HT-29 (cell line): ENCODE results near the gene CHRD. TPM values are rescaled to one million over a fixed set of nuclear protein-coding genes. Genes with fewer than 3 reads are reported as not detected.
"Not testable (repeated sequence)": the region's sequence is repeated elsewhere in the genome, so short reads cannot be mapped to it uniquely, and the experiment has no call there.

Source experiments
- DNase-seq: peaks from one replicate; pipeline ENCODE4 v3.0.0-alpha.2; 2015; ENCODE audit warnings: low spot score
- total RNA-seq: library from RNA; depleted of rRNA; stranded (reverse); fragments of >200 nt; shearing (Covaris generic); gene quantifications from 2 replicates; pipeline ENCODE4 v1.2.3, GENCODE V29; 2014; rRNA removed

CHRD gene
- total RNA-seq, 1 experiment from 2014 or later: 3.4 TPM

DNA sequence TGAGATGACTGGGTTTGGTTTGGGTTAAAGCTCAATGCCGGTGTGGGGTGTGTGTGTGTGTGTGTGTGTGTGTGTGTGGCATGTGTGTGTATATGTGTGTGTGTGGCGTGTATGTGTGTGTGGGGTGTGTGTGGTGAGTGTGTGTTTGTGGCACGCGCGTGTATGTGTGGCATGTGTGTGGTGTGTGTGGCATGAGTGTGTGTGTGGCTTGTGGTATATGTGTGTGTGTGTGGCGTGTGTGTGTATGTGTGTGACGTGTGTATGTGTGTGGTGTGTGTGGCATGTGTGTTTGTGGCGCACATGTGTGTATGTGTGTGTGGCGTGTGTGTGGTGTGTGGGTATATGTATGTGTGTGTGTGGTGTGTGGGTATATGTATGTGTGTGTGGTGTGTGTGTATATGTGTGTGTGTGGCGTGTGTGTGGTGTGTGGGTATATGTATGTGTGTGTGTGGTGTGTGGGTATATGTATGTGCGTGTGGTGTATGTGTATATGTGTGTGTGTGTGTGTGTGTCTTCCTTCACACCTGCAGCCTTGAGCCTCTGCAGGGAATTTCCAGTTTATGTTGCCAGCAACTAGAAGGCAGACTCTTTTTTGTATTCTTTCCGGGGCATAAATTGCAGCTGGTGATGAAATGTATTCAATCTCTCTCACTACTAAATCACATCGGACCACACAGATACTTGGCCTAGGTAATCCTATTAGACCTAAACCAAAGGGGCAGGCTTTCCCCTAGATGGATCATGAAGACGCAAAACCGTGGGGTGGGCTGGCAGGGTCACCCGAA lies 34.8 kb downstream of the CHRD start:
- no peak for DNase-seq

DNA sequence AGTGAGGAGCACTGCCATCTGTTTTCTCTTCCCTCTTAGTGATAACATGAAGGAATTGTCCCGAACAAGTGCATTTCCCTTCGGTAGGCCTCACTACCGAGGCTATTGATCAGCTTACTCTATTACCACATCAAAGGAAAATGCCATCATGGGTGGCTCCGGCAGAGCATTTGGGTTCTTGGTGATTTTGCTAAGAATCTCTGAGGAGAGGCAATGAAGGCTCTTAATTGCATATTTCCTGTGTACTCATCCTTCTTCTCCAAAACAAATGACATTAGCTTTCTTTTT lies 35.3 kb downstream of the CHRD start:
- DNase-seq: no peak

DNA sequence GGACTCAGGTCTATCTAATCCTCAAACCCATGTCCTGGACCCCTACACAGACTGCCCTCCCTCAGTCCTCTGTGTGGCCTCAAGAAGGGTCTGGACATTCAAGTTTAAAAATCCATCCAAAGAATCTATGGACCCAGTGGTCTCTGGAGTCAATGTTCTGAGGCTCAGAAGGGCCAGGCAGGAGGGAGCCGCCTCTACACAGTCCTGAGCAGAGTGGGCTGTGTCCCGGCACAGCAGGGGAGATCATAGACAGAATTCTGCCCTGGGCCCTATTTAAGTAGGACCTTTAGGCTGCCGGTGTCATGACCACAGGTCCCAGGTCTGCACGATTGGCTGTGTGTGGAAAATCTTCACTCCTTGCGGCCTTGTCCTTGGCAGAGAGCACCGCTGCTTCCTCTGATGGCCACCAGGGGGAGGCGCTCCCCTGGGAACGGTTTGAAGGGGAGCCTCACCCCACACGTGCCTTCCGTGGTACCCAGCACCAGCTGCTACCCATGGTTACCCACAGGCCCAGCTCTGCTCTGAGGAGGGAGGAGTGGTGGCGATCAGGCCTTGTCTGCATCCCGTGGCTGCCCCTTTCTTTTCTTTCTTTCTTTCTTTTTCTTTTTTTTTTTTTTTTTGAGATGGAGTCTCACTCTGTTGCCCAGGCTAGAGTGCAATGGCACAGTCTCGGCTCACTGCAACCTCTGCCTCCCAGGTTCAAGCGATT lies 37.9 kb downstream of the CHRD start:
- peak; percentile 75 for DNase-seq

DNA sequence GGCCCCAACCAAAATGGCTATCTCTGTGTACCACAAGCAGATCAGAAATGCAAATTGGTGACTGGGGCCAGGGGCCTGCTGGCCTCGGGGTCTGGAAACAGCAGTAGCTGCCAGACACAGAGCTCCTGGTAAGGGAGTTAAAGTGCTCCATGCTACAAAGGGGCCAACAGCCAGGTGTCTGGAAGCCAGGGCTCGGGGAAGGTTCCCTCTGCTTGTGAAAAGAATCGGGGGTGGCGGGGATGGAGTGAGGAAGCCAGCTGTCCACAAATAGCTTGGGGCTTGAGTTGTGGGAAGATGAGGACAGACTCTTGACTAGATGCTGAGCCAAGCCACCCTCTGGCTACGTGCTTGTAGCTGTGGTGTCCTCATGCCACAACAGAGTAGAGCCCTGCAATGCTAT lies 39.3 kb downstream of the CHRD start:
- no peak for DNase-seq

DNA sequence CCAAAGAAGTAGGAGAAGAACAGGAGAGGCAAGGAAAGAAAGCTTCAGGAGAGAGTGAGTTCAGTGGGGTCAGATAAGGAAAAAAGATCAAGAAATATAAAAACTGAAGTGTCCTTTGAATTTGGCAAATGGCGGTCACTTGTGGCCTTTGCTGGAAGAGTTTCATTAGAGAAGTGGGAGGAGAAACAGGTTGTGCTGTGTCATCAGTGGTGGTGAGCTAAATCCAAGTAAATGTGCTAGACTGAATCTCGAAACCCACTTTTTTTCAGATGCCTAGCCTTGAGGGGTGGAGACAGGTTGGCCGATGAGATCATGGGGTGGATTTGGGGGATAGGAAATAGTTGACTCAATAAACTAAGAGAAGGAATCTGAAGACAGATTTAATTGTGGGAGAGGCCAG lies 43.7 kb downstream of the CHRD start:
- DNase-seq: no peak

DNA sequence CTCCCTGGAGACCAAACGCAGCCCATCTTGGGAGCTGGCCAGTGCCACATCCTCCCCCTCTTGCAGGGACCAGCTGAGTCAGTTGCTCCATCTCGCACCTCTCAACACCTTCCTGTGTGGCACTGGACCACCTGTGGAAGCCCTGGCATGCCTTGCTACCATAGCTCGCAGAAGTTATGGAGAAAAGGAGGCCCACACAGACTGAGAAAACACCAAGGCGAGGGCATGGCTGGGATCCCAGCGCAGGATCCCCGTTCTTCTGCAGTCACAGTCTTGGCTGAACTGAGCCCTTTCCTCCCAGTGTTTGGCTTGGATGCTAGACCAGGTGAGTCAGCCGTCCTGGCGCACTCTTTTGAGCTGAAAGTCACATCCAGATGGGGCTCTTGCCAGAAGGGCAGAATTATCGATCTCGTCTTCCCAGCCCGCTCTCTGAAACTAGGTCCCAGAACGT lies 46.9 kb downstream of the CHRD start:
- DNase-seq: no peak

DNA sequence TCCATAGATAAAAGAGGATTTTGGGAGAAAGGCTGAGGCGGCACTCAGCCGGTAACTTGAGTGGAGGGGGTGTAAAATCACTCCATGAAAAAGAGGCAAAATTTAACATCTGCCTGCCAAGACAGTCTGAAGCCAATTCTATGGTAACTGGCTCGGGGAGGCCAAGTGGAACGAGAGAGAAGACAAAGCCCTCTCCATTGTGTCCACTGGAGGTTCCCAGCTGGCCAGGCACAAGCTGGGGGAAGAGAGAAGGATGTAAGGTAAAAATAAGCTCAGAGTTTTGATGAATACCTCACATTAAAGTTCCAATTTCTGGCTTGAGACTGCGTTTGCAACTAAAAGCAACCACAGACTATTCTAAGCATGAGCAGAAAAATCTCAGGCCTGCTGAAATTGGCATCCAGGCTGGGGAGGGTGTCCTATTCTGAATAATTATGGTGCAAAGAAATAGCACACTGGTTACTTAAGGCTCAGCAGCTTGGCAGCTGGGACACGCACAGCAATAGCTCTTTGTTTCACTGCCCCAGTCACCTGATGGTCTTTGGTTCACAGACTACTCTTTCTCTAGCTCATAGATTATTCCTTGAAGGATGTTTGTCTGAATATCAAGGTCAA lies 48.8 kb downstream of the CHRD start:
- DNase-seq: no peak

DNA sequence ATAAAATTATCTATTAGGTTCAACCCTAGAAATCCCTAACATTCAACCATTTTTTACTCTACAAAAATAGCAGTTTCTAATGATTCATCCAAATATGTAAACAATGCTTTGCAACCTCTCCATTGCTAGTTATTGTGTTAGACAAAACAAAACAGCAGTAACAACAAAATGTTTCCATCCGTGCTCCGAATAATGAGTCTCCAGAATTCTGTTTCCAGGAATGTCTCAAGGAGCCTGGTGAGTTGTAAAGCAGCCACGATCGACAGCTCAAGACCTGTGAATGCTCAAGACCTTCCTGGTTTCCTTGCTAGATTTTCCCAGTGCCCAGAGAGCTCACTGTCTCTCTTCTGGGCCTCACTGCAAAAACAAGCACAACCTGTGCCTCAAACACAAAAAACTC lies 49.9 kb downstream of the CHRD start:
- DNase-seq: no peak

DNA sequence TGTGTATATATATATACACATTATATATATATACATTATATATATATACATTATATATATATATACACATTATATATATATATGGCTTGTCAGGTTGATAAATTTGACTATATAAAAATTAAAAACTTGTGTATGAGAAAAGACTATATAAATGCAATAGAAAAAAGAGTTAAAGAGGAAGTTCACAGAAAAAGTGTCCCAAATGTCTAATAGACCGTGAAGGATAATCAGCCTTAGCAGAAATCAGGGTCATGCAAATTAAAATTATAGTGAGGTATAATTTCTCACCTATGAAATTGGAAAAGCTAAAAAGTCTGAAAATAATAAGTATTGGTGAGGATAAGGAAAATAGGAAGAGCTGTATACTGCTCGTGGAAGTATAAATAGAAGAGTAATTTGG lies 51.1 kb downstream of the CHRD start:
- no peak for DNase-seq

DNA sequence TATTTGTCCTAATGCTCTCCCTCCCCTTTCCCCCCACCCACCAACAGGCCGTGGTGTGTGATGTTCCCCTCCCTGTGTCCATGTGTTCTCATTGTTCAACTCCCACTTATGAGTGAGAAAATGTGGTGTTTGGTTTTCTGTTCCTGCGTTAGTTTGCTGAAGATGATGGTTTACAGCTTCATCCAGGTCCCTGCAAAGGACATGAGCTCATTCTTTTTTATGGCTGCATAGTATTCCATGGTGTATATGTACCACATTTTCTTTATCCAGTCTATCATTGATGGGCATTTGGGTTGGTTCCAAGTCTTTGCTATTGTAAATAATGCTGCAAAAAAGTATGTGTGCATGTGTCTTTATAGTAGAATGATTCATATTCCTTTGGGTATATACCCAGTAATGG lies 53.3 kb downstream of the CHRD start:
- DNase-seq: not testable (repeated sequence)

DNA sequence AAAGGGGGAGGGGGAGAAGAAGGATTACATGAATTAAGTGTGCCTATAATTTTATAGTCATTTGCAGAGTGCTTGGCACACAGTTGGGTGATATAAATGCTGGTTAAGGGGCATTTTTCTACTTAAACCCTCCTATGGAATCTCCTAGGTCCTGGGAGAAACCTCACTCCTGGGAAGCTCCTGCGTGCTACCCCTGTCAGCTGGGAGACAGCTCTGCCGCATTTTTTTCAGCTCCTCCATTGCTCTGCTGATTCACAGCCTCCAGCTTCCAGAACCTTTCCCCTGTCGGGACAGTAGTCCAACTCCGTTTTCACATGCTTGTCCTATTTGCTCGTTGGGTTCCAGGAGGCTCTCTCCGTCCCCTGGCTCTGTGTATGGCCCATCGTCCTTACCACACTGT lies 59.2 kb downstream of the CHRD start:
- DNase-seq: no peak

Other genes with a start within 250 kb of the CHRD start
- 36.2 and 44.8 TPM in 2 replicates for gene EIF2B5, start 244.7 kb upstream of the CHRD start, total RNA-seq
- gene DVL3, start 224.7 kb upstream of the CHRD start, total RNA-seq: 75.1 and 83.9 TPM in 2 replicates
- 280 and 309 TPM in 2 replicates for gene AP2M1, start 205.2 kb upstream of the CHRD start, total RNA-seq
- 42.3 and 51.3 TPM in 2 replicates for gene ABCF3, start 193.9 kb upstream of the CHRD start, total RNA-seq
- gene VWA5B2, start 150.5 kb upstream of the CHRD start, total RNA-seq: 0.63 and 1.4 TPM in 2 replicates
- gene ALG3, start 131.1 kb upstream of the CHRD start, total RNA-seq: 103 and 117 TPM in 2 replicates
- 17.7 and 19.4 TPM in 2 replicates for gene EEF1AKMT4, start 130.4 kb upstream of the CHRD start, total RNA-seq
- gene CAMK2N2, start 118.5 kb upstream of the CHRD start, total RNA-seq: 0.13 TPM in 1 of 2 replicates, not detected in the other
- not detected in 2 replicates for gene ECE2, start 104.0 kb upstream of the CHRD start, total RNA-seq
- gene PSMD2, start 80.8 kb upstream of the CHRD start, total RNA-seq: 306 and 330 TPM in 2 replicates
- 494 and 497 TPM in 2 replicates for gene EIF4G1, start 65.4 kb upstream of the CHRD start, total RNA-seq
- 21.4 and 26.6 TPM in 2 replicates for gene FAM131A, start 42.5 kb upstream of the CHRD start, total RNA-seq
- 59.4 and 64.0 TPM in 2 replicates for gene CLCN2, start 18.4 kb upstream of the CHRD start, total RNA-seq
- gene POLR2H, start 18.3 kb upstream of the CHRD start, total RNA-seq: 138 and 157 TPM in 2 replicates
- 0.50 and 0.56 TPM in 2 replicates for gene THPO, start 1.8 kb upstream of the CHRD start, total RNA-seq
- 29.4 and 30.5 TPM in 2 replicates for gene EPHB3, start 181.7 kb downstream of the CHRD start, total RNA-seq